Transverse colon (tissue), 4 donors: ENCODE measurements around the gene BRSK2. TPM values are rescaled to one million over a fixed set of nuclear protein-coding genes. Genes with fewer than 3 reads are reported as not detected.
A peak's percentile ranks its signal among the peaks of the same experiment; 100 is the strongest.

Source experiments
- DNase-seq: peaks from one replicate; pipeline ENCODE4 v3.0.0-alpha.2; 2019
- H3K27ac ChIP-seq, 4 donors: fragments of 200-600 bp; sonication (generic); 2 replicates each; pipeline ENCODE4 v1.5.1; 2016 to 2018; ENCODE audit warnings: inconsistent platforms in 4 of 4
- H3K27me3 ChIP-seq: fragments of 200-600 bp; sonication (generic); 2 replicates; pipeline ENCODE4 v1.5.1; 2017; ENCODE audit warnings: inconsistent platforms
- H3K36me3 ChIP-seq, 4 donors: fragments of 200-600 bp; sonication (generic); 2 replicates each; pipeline ENCODE4 v1.5.1; 2017 to 2019; ENCODE audit warnings: inconsistent platforms in 4 of 4
- H3K4me1 ChIP-seq, 4 donors: fragments of 200-600 bp; sonication (generic); 2 replicates each; pipeline ENCODE4 v1.5.1; 2017 to 2020; ENCODE audit warnings: inconsistent platforms in 4 of 4
- H3K4me3 ChIP-seq, 4 donors: fragments of 200-600 bp; sonication (generic); 1 replicate in 1 of 4; 2 replicates in 3 of 4; pipeline versions ENCODE4 v1.5.1 to v1.6.1; 2017 to 2019; ENCODE audit warnings: inconsistent platforms in 4 of 4
- H3K9me3 ChIP-seq, 2 donors: fragments of 200-600 bp; sonication (generic); 2 replicates each; pipeline ENCODE4 v1.5.1; 2017 to 2019; ENCODE audit warnings: inconsistent platforms in 2 of 2
- CTCF ChIP-seq, 5 experiments: fragments of 200-600 bp in 3 of 5; fragments of 450-650 bp in 2 of 5; sonication (generic) in 3 of 5; IDR thresholded peaks; 1 replicate in 2 of 5; 2 replicates in 3 of 5; pipeline ENCODE4 v1.5.1; 2016 to 2017; ENCODE audit warnings: antibody characterized with exemption in 5 of 5, inconsistent platforms in 3 of 5, mild to moderate bottlenecking in 2 of 5, moderate library complexity in 1 of 5
- EP300 ChIP-seq: sonication (generic); formaldehyde crosslinking; IDR thresholded peaks from one replicate; pipeline ENCODE4 v1.6.1; 2017; ENCODE audit warnings: antibody characterized with exemption, low read depth
- POLR2A ChIP-seq: fragments of 450-650 bp; IDR thresholded peaks from one replicate; pipeline ENCODE4 v1.6.1; 2016; ENCODE audit warnings: antibody characterized with exemption, mild to moderate bottlenecking, moderate library complexity
- POLR2AphosphoS5 ChIP-seq, 3 donors: sonication (generic); formaldehyde crosslinking; IDR thresholded peaks; one replicate each; pipeline ENCODE4 v1.6.1; 2016; ENCODE audit warnings: antibody characterized with exemption in 3 of 3
- WGBS, 2 donors: methylation state at CpG; one replicate each; pipeline ENCODE4 v1.1.5; 2018; ENCODE audit warnings: low coverage in 1 of 2; 5-methylcytosine and 5-hydroxymethylcytosine counted together
- in situ Hi-C, 4 donors: fragments of 200-750 bp; cut with MboI; loops; one replicate each; pipeline versions ENCODE4 v1.15.0 to v1.15.1; 2017; ENCODE audit warnings: low sequenced_read_pairs in 3 of 4, low pct_ligation_motif_present in 1 of 4, low pct_unique_long_range_greater_than_20kb in 1 of 4
- intact Hi-C: fragments of 100-400 bp; cut with DNase I; formaldehyde crosslinking; loops from one replicate; pipeline ENCODE4 v1.15.1; 2023; ENCODE audit warnings: low total_unique reads
- total RNA-seq, 4 donors: library from RNA; depleted of rRNA; stranded (reverse); fragments of >200 nt; gene quantifications; one replicate each; pipeline ENCODE4 v1.1.0, GENCODE V29; 2016

The BRSK2 gene
- total RNA-seq, 4 donors from 2014 or later = 0.14 to 1.8 (median 0.95) TPM; not detected in 1

- no peak for TF ChIP-seq CTCF (IDR thresholded peaks at IDR 0.05)
- TF ChIP-seq EP300 = no peak
- TF ChIP-seq POLR2A = no peak
- no peak for TF ChIP-seq POLR2AphosphoS5 (IDR thresholded peaks at IDR 0.05)
- H3K4me1 ChIP-seq = peaks cover 16 to 32% (median 24%) of the 10 kb centered on the region in 4 donors
- in situ Hi-C loops (no loop called here), intact Hi-C loops (no loop called here)
- no peak overlapping the region for H3K4me3 ChIP-seq
- DNase-seq = no peak
- H3K27me3 ChIP-seq = no peaks in the 10 kb centered on the region
- no peaks in the 10 kb centered on the region for H3K9me3 ChIP-seq
- peak overlapping the region in 3 of 4 donors; percentile 83 to 97 (median 91) for H3K27ac ChIP-seq
- 89% methylated on average over 13 of the region's 13 CpGs; no CpG with 5 or more reads in 1 of the 2 donors for WGBS, 2 donors
- H3K36me3 ChIP-seq = no peaks in the 10 kb centered on the region
Observed at GRCh38 chr11:1462698-1462975, 72.9 kb downstream of the BRSK2 start.

- Histone ChIP-seq H3K9me3 (no peaks in the 10 kb centered on the region), H3K36me3 (no peaks in the 10 kb centered on the region), H3K4me1 (peaks cover 16 to 30% (median 22%) of the 10 kb centered on the region in 4 donors), H3K4me3 (no peak overlapping the region), H3K27me3 (no peaks in the 10 kb centered on the region), H3K27ac (peak overlapping the region in 2 of 4 donors; percentile 91 to 97)
- WGBS, 2 donors = 95% methylated on average over 8 of the region's 16 CpGs; no CpG with 5 or more reads in 1 of the 2 donors
- TF ChIP-seq CTCF (IDR thresholded peaks at IDR 0.05) (no peak), POLR2A (no peak), EP300 (no peak), POLR2AphosphoS5 (IDR thresholded peaks at IDR 0.05) (no peak)
- in situ Hi-C loops (no loop called here), intact Hi-C loops (no loop called here)
- DNase-seq = no peak
Observed at GRCh38 chr11:1463056-1463455, 73.3 kb downstream of the BRSK2 start.

GRCh38 chr11:1466784-1467183, 77.0 kb downstream of the BRSK2 start:
- Histone ChIP-seq H3K4me1 (peaks cover 0 to 3% (median 2%) of the 10 kb centered on the region in 4 donors), H3K36me3 (peaks cover 0 to 17% (median 0%) of the 10 kb centered on the region in 4 donors), H3K27ac (no peak overlapping the region), H3K9me3 (no peaks in the 10 kb centered on the region), H3K4me3 (no peak overlapping the region), H3K27me3 (no peaks in the 10 kb centered on the region)
- intact Hi-C loops (no loop called here), in situ Hi-C loops (no loop called here)
- WGBS, 2 donors = 84 to 91% methylated on average over 5 to 16 of the region's 16 CpGs
- TF ChIP-seq EP300 (no peak), POLR2A (no peak)
- DNase-seq = no peak

- no peak for DNase-seq
- intact Hi-C loops = no loop called here
- peaks cover 0 to 17% (median 0%) of the 10 kb centered on the region in 4 donors for H3K36me3 ChIP-seq
- no peaks in the 10 kb centered on the region for H3K27me3 ChIP-seq
- no peak for TF ChIP-seq CTCF (IDR thresholded peaks at IDR 0.05)
- no peak for TF ChIP-seq EP300
- TF ChIP-seq POLR2AphosphoS5 (IDR thresholded peaks at IDR 0.05) = no peak
- no peak for TF ChIP-seq POLR2A
- no peaks in the 10 kb centered on the region for H3K4me1 ChIP-seq
- in situ Hi-C loops = no loop called here
- H3K9me3 ChIP-seq = no peaks in the 10 kb centered on the region
- 88% methylated on average over 9 of the region's 9 CpGs; no CpG with 5 or more reads in 1 of the 2 donors for WGBS, 2 donors
- peak overlapping the region in 1 of 4 donors; percentile 11 for H3K27ac ChIP-seq
- no peak overlapping the region for H3K4me3 ChIP-seq
Observed at GRCh38 chr11:1467270-1467669, 77.5 kb downstream of the BRSK2 start.

GRCh38 chr11:1468002-1468401, 78.3 kb downstream of the BRSK2 start:
- no peaks in the 10 kb centered on the region for H3K9me3 ChIP-seq
- H3K27me3 ChIP-seq = no peaks in the 10 kb centered on the region
- in situ Hi-C loops = no loop called here
- 92% methylated on average over 18 of the region's 18 CpGs; no CpG with 5 or more reads in 1 of the 2 donors for WGBS, 2 donors
- DNase-seq = no peak
- intact Hi-C loops = no loop called here
- no peaks in the 10 kb centered on the region for H3K4me1 ChIP-seq
- H3K36me3 ChIP-seq = peaks cover 0 to 17% (median 0%) of the 10 kb centered on the region in 4 donors
- TF ChIP-seq EP300 (no peak), CTCF (IDR thresholded peaks at IDR 0.05) (no peak), POLR2AphosphoS5 (IDR thresholded peaks at IDR 0.05) (no peak), POLR2A (no peak)
- H3K4me3 ChIP-seq = no peak overlapping the region
- H3K27ac ChIP-seq = peak overlapping the region in 2 of 4 donors; percentile 11 to 34
